GM12891 (cell line): ENCODE measurements around the gene ZNF440.
A peak's percentile ranks its signal among the peaks of the same experiment; 100 is the strongest.

Experiments used
- PAX5 ChIP-seq: IDR thresholded peaks from 2 replicates; pipeline ENCODE4 v1.6.1; 2011; ENCODE audit warnings: low read length, moderate library complexity, mild to moderate bottlenecking; ENCODE audit not compliant: insufficient read depth, severe bottlenecking
- POLR2A ChIP-seq: IDR thresholded peaks from 2 replicates; pipeline ENCODE4 v1.6.1; 2011; ENCODE audit warnings: low read depth, low read length, control low read depth
- POLR2AphosphoS5 ChIP-seq: IDR thresholded peaks from 2 replicates; pipeline ENCODE4 v1.6.1; 2011; ENCODE audit warnings: low read depth, low read length, control low read depth
- POU2F2 ChIP-seq: IDR thresholded peaks from 2 replicates; pipeline ENCODE4 v1.6.1; 2011; ENCODE audit warnings: low read depth, mild to moderate bottlenecking, control low read depth, low read length, moderate library complexity
- SPI1 ChIP-seq: IDR thresholded peaks from 2 replicates; pipeline ENCODE4 v1.6.1; 2011; ENCODE audit warnings: low read depth, low read length, control low read depth
- TAF1 ChIP-seq: IDR thresholded peaks from 2 replicates; pipeline ENCODE4 v1.6.1; 2011; ENCODE audit warnings: low read depth, low read length, control low read depth

DNA sequence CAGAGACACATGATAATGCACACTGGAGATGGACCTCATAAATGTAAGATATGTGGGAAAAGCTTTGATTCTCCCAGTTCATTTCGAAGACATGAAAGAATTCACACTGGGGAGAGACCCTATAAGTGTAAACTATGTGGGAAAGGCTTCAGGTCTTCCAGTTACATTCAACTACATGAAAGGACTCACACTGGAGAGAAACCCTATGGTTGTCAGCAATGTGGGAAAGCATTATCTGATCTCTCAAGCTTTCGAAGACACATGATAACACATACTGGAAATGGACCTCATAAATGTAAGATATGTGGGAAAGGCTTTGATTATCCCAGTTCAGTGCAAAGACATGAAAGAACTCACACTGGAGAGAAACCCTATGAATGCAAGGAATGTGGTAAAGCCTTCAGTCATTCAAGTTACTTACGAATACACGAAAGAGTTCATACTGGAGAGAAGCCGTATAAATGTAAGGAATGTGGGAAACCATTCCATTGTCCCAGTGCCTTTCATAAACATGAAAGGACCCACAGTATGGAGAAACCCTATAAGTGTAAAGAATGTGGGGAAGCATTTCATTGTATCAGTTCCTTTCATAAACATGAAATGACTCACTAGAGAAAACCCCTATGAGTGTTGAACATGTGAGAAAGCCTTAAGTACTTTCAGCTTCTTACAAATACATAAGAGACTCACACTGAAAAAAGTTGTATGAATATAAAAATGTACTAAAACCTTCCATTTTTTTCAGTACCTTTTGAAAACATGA is 32.6 kb upstream of the ZNF440 start:
- TF ChIP-seq POLR2AphosphoS5 = no peak
- TF ChIP-seq POLR2A = no peak
- no peak for TF ChIP-seq TAF1
- no peak for TF ChIP-seq PAX5
- no peak for TF ChIP-seq POU2F2
- TF ChIP-seq SPI1 = peak; percentile 59
